Skeletal muscle tissue (tissue), 4 donors: ENCODE results near the gene TNFSF8. TPM values are rescaled to one million over a fixed set of nuclear protein-coding genes. Genes with fewer than 3 reads are reported as not detected.

Source experiments
- H3K27ac ChIP-seq: one replicate; pipeline ENCODE4 v1.7.0; 2013; ENCODE audit warnings: mild to moderate bottlenecking, low read depth, low read length, inconsistent platforms
- H3K27me3 ChIP-seq, 3 donors: one replicate each; pipeline ENCODE4 v1.7.0; 2013; ENCODE audit warnings: low read length in 3 of 3; ENCODE audit not compliant: control insufficient read depth in 3 of 3, insufficient read depth in 3 of 3
- H3K36me3 ChIP-seq, 3 donors: one replicate each; pipeline ENCODE4 v1.7.0; 2013; ENCODE audit warnings: low read length in 3 of 3; ENCODE audit not compliant: control insufficient read depth in 3 of 3, insufficient read depth in 3 of 3
- H3K4me1 ChIP-seq, 3 donors: one replicate each; pipeline ENCODE4 v1.7.0; 2013; ENCODE audit warnings: low read length in 3 of 3, mild to moderate bottlenecking in 3 of 3; ENCODE audit not compliant: control insufficient read depth in 3 of 3, insufficient read depth in 3 of 3
- H3K4me3 ChIP-seq, 3 donors: one replicate each; pipeline ENCODE4 v1.7.0; 2013; ENCODE audit warnings: low read length in 3 of 3
- H3K9ac ChIP-seq, 3 donors: one replicate each; pipeline ENCODE4 v1.7.0; 2013; ENCODE audit warnings: low read length in 3 of 3, mild to moderate bottlenecking in 3 of 3, moderate library complexity in 2 of 3, low read depth in 1 of 3
- H3K9me3 ChIP-seq, 3 donors: one replicate each; pipeline ENCODE4 v1.7.0; 2013; ENCODE audit warnings: low read length in 3 of 3; ENCODE audit not compliant: control insufficient read depth in 3 of 3
- total RNA-seq: library from RNA; depleted of rRNA; stranded (reverse); fragments of >200 nt; gene quantifications from one replicate; pipeline ENCODE4 v1.2.3, GENCODE V29; 2014
- donor health status: Osteomylitis.

The TNFSF8 gene
- total RNA-seq, 1 donor from 2014 or later, result 1.0 TPM

DNA sequence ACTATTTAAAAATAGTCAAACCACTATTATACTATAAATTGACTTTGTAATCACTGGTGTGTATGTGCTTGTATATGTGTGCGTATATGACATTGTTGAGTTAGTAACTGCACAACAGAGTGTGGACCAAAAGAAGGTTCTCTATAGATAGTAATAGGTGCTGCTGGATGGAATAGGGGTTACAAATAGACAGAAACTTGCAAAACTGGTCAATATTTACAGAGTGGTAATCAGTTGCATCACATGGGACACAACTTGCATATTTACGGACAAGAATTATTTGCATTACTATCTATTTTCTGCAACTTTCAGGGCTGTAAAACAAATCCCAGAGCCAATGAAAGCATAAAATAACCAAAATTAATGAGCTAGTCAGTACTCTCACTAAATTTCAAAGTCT lies 42.4 kb downstream of the TNFSF8 start:
- Histone ChIP-seq H3K9ac (no peak overlapping the region), H3K27me3 (no peaks in the 10 kb centered on the region), H3K4me3 (no peak overlapping the region), H3K27ac (no peak overlapping the region), H3K36me3 (no peaks in the 10 kb centered on the region), H3K4me1 (no peaks in the 10 kb centered on the region), H3K9me3 (peaks cover 0 to 2% (median 0%) of the 10 kb centered on the region in 3 donors)

DNA sequence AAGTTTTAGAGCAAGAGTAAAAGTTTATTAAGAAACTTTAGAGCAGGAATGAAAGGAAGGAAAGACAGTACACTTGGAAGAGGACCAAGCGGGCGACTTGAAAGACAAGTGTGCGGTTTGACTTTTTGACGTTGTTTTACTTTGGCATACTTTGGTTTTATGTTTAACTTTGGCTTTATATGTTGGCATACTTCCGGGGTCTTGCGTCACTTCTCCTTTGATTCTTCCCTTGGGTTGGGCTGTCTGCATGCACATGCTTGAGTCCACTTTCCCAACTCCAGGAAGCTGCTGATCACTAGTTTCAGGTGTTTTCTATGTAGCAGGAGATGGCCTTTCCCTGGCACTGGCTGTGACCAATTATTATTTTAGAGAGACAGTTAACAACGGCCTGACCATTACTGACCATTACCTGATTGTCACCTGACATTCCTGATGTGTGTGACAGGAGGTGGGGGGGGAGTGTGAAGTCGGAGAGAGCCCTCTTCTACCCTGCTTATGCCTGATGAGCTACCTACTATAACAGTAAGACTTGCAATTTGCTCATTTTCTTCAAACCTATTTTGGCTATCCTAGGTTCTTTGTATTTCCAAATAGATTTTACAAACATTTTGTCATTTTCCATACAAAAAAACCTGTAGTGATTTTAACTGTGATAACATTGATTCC lies 45.5 kb downstream of the TNFSF8 start:
- Histone ChIP-seq H3K27ac (no peak overlapping the region), H3K9me3 (no peaks in the 10 kb centered on the region), H3K4me1 (no peaks in the 10 kb centered on the region), H3K4me3 (no peak overlapping the region), H3K27me3 (no peaks in the 10 kb centered on the region), H3K36me3 (no peaks in the 10 kb centered on the region), H3K9ac (no peak overlapping the region)

DNA sequence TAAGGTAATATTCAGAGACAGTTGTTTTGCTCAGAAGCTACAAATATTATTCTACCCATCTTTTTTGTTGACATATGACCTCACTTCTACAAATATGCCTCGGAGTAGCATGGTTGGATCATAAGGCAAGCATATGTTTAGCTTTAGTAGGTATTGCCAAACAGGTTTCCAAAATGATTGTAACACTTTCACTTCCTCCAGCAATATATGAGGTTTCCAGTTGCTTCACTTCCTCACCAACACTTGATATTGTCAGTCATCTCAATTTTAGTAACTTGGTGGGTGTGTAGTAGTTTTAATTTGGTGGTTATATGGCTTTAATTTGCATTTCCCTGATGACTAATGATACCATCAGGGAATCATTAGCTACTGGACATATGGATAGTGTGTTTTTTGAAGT lies 46.7 kb downstream of the TNFSF8 start:
- Histone ChIP-seq H3K9me3 (no peaks in the 10 kb centered on the region), H3K27ac (no peak overlapping the region), H3K4me3 (no peak overlapping the region), H3K4me1 (no peaks in the 10 kb centered on the region), H3K9ac (no peak overlapping the region), H3K36me3 (no peaks in the 10 kb centered on the region), H3K27me3 (no peaks in the 10 kb centered on the region)

DNA sequence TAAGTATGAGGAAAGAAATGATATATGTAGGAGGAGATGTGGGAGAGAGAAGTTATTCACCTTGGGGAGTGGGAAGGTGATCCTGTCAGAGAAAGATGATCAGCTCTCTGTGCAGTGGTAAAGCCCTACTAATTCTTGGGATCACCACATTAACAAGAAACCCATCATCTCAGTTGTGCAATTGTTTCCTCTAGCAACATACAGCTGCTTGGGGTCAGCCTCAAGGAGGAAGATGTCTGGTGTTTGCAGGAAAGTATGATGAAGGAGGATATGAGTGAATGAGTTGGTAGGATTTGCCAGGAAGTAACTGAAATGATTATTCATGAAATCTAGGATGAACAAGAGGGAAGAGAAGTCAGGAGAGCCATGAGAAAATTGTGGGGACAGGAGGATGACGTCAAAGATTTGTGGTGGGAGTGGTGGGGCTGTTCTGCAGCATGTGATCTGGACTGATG lies 50.1 kb downstream of the TNFSF8 start:
- Histone ChIP-seq H3K27me3 (no peaks in the 10 kb centered on the region), H3K27ac (no peak overlapping the region), H3K4me1 (no peaks in the 10 kb centered on the region), H3K36me3 (no peaks in the 10 kb centered on the region), H3K9me3 (no peaks in the 10 kb centered on the region), H3K4me3 (no peak overlapping the region), H3K9ac (no peak overlapping the region)

DNA sequence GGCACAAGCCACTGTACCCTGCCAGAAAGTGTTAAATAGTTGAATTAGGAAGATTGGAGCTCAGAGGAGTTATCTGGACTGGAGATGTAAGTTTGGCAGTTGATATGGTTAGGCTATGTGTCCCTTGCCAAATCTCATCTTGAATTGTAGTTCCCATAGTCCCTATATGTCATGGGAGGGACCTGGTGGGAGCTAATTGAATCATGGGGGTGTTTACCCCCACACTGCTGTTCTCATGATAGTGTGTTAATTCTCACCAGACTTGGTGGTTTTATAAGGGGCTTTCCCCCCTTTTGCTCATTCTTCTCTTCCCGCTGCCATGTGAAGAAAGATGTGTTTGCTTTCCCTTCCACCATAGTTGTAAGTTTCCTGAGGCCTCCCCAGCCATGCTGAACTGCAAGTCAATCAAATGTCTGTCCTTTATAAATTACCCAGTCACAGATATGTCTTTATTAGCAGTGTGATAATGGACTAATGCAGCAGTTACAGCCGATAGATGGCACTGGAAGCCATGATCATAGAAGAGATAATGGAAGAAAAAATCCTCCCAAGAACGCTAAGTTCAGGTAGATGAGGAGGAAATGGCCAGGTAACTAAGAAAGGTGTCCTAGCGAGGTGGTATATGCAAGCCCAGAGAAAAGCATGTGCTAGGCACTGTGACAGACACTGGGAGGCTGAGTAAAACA lies 51.4 kb downstream of the TNFSF8 start:
- Histone ChIP-seq H3K27me3 (no peaks in the 10 kb centered on the region), H3K36me3 (no peaks in the 10 kb centered on the region), H3K9me3 (no peaks in the 10 kb centered on the region), H3K4me1 (no peaks in the 10 kb centered on the region), H3K4me3 (no peak overlapping the region), H3K9ac (no peak overlapping the region), H3K27ac (no peak overlapping the region)

DNA sequence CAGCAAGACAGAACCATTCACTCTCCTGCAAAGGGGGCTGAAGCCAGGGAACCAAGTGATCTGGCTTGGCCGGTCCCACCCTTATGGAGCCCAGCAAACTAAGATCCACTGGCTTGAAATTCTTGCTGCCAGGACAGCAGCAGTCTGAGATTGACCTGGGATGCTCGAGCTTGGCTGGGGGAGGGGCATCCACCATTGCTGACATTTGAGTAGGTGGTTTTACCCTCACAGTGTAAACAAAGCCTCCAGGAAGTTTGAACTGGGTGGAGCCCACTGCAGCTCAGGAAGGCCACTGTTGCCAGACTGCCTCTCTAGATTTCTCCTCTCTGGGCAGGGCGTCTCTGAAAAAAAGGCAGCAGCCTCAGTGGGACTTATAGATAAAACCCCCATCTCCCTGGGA lies 60.5 kb downstream of the TNFSF8 start:
- no peak overlapping the region for H3K9ac ChIP-seq
- no peak overlapping the region for H3K27ac ChIP-seq
- no peak overlapping the region for H3K4me3 ChIP-seq
- no peaks in the 10 kb centered on the region for H3K9me3 ChIP-seq
- H3K36me3 ChIP-seq, result no peaks in the 10 kb centered on the region
- no peaks in the 10 kb centered on the region for H3K27me3 ChIP-seq
- H3K4me1 ChIP-seq, result no peaks in the 10 kb centered on the region

DNA sequence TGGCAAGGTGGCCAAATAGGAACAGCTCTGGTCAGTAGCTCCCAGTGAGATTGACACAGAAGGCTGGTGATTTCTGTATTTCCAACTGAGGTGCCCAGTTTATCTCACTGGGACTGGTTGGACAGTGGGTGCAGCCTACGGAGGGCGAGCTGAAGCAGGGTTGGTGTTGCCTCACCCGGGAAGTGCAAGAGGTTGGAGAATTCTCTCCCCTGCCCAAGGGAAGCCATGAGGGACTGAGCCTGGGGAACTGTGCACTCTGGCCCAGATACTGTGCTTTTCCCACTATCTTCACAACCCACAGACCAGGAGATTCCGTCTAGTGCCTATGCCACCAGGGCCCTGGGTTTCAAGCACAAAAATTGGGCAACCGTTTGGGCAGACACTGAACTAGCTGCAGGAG lies 61.0 kb downstream of the TNFSF8 start:
- Histone ChIP-seq H3K27ac (no peak overlapping the region), H3K27me3 (no peaks in the 10 kb centered on the region), H3K4me1 (no peaks in the 10 kb centered on the region), H3K36me3 (no peaks in the 10 kb centered on the region), H3K4me3 (no peak overlapping the region), H3K9ac (no peak overlapping the region), H3K9me3 (no peaks in the 10 kb centered on the region)

DNA sequence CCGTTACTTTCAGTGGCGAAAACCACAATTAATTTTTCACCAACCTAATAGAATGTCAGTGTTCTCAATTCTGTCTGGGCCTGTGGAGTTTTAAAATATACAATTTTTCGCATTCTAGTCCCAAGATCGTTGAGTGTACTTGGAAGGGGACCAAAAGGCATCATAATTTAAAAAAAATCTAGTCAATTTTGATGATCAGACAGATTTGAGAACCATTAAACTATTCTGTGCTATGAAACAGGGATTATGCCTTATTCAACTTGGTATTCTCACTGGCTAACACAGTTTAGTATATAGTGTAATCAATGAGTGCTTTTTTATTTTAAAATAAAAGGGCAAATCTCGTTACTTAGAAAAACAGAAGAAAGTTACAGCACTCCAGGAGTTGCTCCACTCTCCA lies 63.1 kb downstream of the TNFSF8 start:
- no peak overlapping the region for H3K27ac ChIP-seq
- no peaks in the 10 kb centered on the region for H3K27me3 ChIP-seq
- H3K9me3 ChIP-seq, result no peaks in the 10 kb centered on the region
- no peaks in the 10 kb centered on the region for H3K4me1 ChIP-seq
- no peak overlapping the region for H3K4me3 ChIP-seq
- H3K36me3 ChIP-seq, result no peaks in the 10 kb centered on the region
- no peak overlapping the region for H3K9ac ChIP-seq

DNA sequence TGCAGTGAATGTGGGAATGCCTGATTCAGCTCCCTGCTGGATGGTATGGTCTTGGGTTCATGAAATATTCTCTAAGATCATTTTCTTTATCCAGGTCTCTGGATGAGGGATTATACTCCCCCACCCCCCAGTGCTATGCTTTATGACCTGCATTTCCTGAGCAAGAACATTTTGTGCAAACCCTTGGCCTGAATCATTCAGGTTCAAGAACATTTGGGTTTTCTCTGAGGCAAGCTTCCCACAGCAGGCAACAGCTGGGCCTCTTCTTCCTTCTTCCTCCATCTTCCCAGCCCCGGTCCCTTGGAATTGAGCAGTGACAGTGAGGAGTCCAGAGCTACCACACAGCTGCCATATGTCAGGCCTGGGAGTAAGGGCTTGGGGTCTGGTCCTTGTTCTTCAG lies 65.9 kb downstream of the TNFSF8 start:
- Histone ChIP-seq H3K4me1 (no peaks in the 10 kb centered on the region), H3K9me3 (no peaks in the 10 kb centered on the region), H3K27ac (no peak overlapping the region), H3K36me3 (no peaks in the 10 kb centered on the region), H3K9ac (no peak overlapping the region), H3K27me3 (no peaks in the 10 kb centered on the region), H3K4me3 (no peak overlapping the region)

DNA sequence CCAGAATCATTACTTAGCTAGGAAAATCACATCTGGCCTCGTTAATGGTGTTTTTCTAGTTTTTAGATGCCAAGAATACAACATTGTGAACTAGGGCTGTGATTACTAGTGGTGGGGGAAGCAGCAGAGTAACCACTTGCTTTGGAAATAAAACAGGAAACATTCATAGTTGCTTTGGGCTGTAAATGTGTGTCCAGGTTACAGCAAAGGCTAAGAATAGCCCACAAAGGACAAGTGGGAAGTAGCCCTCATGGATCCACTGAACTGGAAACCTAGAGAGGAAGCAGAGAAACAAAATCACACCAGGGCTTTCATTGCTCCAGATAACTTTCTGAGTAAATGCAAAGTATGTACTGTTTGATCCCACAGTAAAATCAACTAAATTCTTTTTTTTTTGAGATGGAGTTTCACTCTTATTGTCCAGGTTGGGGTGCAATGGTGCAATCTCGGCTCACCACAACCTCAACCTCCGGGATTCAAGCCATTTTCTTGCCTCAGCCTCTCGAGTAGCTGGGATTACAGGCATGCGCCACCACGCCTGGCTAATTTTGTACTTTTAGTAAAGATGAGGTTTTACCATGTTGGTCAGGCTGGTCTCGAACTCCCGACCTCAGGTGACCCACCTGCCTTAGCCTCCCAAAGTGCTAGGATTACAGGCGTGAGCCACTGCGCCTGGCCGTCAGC lies 68.3 kb downstream of the TNFSF8 start:
- Histone ChIP-seq H3K9me3 (no peaks in the 10 kb centered on the region), H3K4me3 (no peak overlapping the region), H3K36me3 (no peaks in the 10 kb centered on the region), H3K27me3 (no peaks in the 10 kb centered on the region), H3K9ac (no peak overlapping the region), H3K4me1 (no peaks in the 10 kb centered on the region), H3K27ac (peak overlapping the region; percentile 46)
